22Rv1 (cell line): ENCODE measurements around the gene TRAT1.

Experiments used
- CTCF ChIP-seq: fragments of 450-650 bp; IDR thresholded peaks from 2 replicates; pipeline ENCODE4 v1.5.1; 2017; ENCODE audit warnings: mild to moderate bottlenecking
- ZFX ChIP-seq: fragments of 450-650 bp; IDR thresholded peaks from 2 replicates; pipeline ENCODE4 v1.6.1; 2017; ENCODE audit warnings: antibody characterized with exemption, borderline replicate concordance

DNA sequence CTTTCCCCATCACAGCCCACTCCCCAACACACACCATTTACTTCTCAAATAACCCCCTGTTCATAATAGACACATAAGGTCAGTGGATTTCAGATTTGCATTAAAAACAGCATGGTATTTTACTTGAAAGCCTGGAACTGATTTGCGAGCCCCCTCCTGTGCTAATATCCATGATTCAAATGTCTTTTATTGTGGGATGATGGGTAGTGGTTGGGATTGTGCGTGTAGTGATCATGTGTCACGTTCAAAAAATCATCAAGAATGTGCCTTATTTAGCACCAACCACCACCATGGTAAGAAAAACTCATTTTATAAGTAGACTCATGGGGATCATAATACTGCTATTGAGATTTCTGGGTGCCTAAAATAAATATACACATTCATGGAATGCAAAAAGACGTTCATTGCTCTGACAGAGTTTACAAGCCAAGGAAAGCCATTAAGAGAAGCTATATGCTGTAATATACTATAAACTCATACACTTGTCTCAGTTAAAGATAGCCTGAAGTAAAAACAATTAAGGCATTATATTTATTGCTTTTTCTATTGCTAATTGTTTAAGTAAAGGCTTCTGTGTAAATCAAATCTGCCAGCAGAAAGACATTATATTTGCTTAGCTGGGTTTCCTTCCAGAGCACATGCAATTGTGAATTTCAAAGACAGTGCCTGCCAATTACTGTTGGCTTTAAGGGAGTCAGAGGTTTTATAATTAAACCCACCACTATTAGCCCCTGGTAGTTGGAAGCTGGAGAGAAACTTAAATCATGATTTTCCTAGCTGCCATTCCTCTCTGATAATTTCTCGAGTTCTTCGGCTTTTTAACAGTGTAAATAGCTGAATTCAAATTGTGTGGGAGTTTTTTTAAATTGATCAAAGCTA is 4.0 kb downstream of the TRAT1 start:
- no peak for TF ChIP-seq CTCF
- TF ChIP-seq ZFX = no peak
